Adrenal gland (tissue), 5 donors: Measurements from ENCODE around the gene PRKCA.

ENCODE experiments used
- CTCF ChIP-seq, 6 experiments: fragments of 450-650 bp in 4 of 6; fragments of 200-600 bp in 2 of 6; sonication (generic) in 1 of 6; IDR thresholded peaks; 1 replicate in 5 of 6; 2 replicates in 1 of 6; pipeline versions ENCODE4 v1.5.1 to v1.8.0; 2016 to 2021; ENCODE audit warnings: antibody characterized with exemption in 6 of 6, mild to moderate bottlenecking in 2 of 6, moderate library complexity in 1 of 6
- POLR2A ChIP-seq, 2 donors: fragments of 450-650 bp; IDR thresholded peaks; one replicate each; pipeline ENCODE4 v1.6.1; 2017; ENCODE audit warnings: antibody characterized with exemption in 2 of 2, mild to moderate bottlenecking in 2 of 2, moderate library complexity in 1 of 2
- donor health status: DM: no; HTN: no; CAD: no.

- TF ChIP-seq POLR2A (IDR thresholded peaks at IDR 0.05) (no peak), CTCF (IDR thresholded peaks at IDR 0.05) (no peak)
These were observed 485.5 kb downstream of the PRKCA start for GRCh38 chr17:66787914-66788313.
